HEK293 (cell line): ENCODE measurements around the gene FAR1.

Experiments
- BCL11A ChIP-seq: fragments of 450-650 bp; formaldehyde crosslinking; IDR thresholded peaks from 2 replicates; pipeline ENCODE4 v1.5.1; 2016; ENCODE audit warnings: low read depth, missing biosample characterization, missing genetic modification characterization
- CTCF ChIP-seq: fragments of 450-650 bp; formaldehyde crosslinking; IDR thresholded peaks from 2 replicates; pipeline ENCODE4 v1.5.1; 2016; ENCODE audit warnings: missing biosample characterization, missing genetic modification characterization
- KLF1 ChIP-seq: fragments of 450-650 bp; formaldehyde crosslinking; IDR thresholded peaks from 2 replicates; pipeline ENCODE4 v1.5.1; 2016; ENCODE audit warnings: missing biosample characterization, missing genetic modification characterization
- MYNN ChIP-seq: fragments of 450-650 bp; formaldehyde crosslinking; IDR thresholded peaks from 2 replicates; pipeline ENCODE4 v1.5.1; 2016; ENCODE audit warnings: missing biosample characterization, missing genetic modification characterization, borderline replicate concordance
- PBX3 ChIP-seq: sonication (generic); formaldehyde crosslinking; IDR thresholded peaks from 2 replicates; pipeline ENCODE4 v1.8.1; 2022; ENCODE audit warnings: mild to moderate bottlenecking, moderate library complexity, missing genetic modification reagents
- ZBTB8A ChIP-seq: fragments of 450-650 bp; formaldehyde crosslinking; IDR thresholded peaks from 2 replicates; pipeline ENCODE4 v1.5.1; 2016; ENCODE audit warnings: missing biosample characterization, missing genetic modification characterization
- ZNF133 ChIP-seq: fragments of 450-650 bp; formaldehyde crosslinking; IDR thresholded peaks from 2 replicates; pipeline ENCODE4 v1.5.1; 2016; ENCODE audit warnings: missing biosample characterization, missing genetic modification characterization
- ZNF138 ChIP-seq: fragments of 450-650 bp; formaldehyde crosslinking; IDR thresholded peaks from 2 replicates; pipeline ENCODE4 v1.5.1; 2016; ENCODE audit warnings: missing biosample characterization, missing genetic modification characterization, borderline replicate concordance
- ZNF2 ChIP-seq: fragments of 450-650 bp; formaldehyde crosslinking; IDR thresholded peaks from 2 replicates; pipeline ENCODE4 v1.5.1; 2016; ENCODE audit warnings: missing biosample characterization, missing genetic modification characterization
- ZNF398 ChIP-seq: fragments of 450-650 bp; formaldehyde crosslinking; IDR thresholded peaks from 2 replicates; pipeline ENCODE4 v1.5.1; 2017; ENCODE audit warnings: missing biosample characterization, missing genetic modification characterization
- ZNF416 ChIP-seq: fragments of 450-650 bp; formaldehyde crosslinking; IDR thresholded peaks from 2 replicates; pipeline ENCODE4 v1.5.1; 2016; ENCODE audit warnings: missing biosample characterization, missing genetic modification characterization
- ZNF621 ChIP-seq: fragments of 450-650 bp; formaldehyde crosslinking; IDR thresholded peaks from 2 replicates; pipeline ENCODE4 v1.5.1; 2017; ENCODE audit warnings: missing biosample characterization, missing genetic modification characterization
- ZSCAN23 ChIP-seq: fragments of 450-650 bp; formaldehyde crosslinking; IDR thresholded peaks from 2 replicates; pipeline ENCODE4 v1.5.1; 2016; ENCODE audit warnings: missing biosample characterization, missing genetic modification characterization
- ZSCAN5A ChIP-seq: fragments of 450-650 bp; formaldehyde crosslinking; IDR thresholded peaks from 2 replicates; pipeline ENCODE4 v1.5.1; 2016; ENCODE audit warnings: missing biosample characterization, missing genetic modification characterization

- TF ChIP-seq CTCF (no peak), MYNN (tag by site-specific recombination) (no peak), KLF1 (tag by site-specific recombination) (no peak), ZSCAN23 (tag by site-specific recombination) (no peak), PBX3 (no peak), ZNF133 (tag by site-specific recombination) (no peak), ZNF621 (tag by site-specific recombination) (no peak), ZNF138 (tag by site-specific recombination) (no peak), ZSCAN5A (no peak), ZNF398 (tag by site-specific recombination) (no peak), ZNF2 (tag by site-specific recombination) (no peak), ZBTB8A (tag by site-specific recombination) (no peak), BCL11A (tag by site-specific recombination) (no peak), ZNF416 (tag by site-specific recombination) (no peak)
These were observed 52.5 kb downstream of the FAR1 start for GRCh38 chr11:13720940-13721339.
